Sigmoid colon (tissue), 4 donors: Measurements from ENCODE around the gene RASSF4.

Experiments
- EP300 ChIP-seq, 4 donors: sonication (generic); formaldehyde crosslinking; IDR thresholded peaks; one replicate each; pipeline ENCODE4 v1.6.1; 2017; ENCODE audit warnings: antibody characterized with exemption in 4 of 4
- POLR2A ChIP-seq, 2 donors: fragments of 450-650 bp; IDR thresholded peaks; one replicate each; pipeline ENCODE4 v1.6.1; 2016; ENCODE audit warnings: antibody characterized with exemption in 2 of 2, mild to moderate bottlenecking in 2 of 2, moderate library complexity in 2 of 2
- TF ChIP-seq, protein P1 (sequence below), 4 experiments: fragments of 450-650 bp in 3 of 4; fragments of 200-600 bp in 1 of 4; IDR thresholded peaks; one replicate each; pipeline ENCODE4 v1.5.1; 2016 to 2019; ENCODE audit warnings: antibody characterized with exemption in 4 of 4, mild to moderate bottlenecking in 3 of 4, moderate library complexity in 2 of 4

GRCh38 chr10:44938956-44939355 is 20.6 kb upstream of the RASSF4 start:
- TF ChIP-seq, protein P1, sequence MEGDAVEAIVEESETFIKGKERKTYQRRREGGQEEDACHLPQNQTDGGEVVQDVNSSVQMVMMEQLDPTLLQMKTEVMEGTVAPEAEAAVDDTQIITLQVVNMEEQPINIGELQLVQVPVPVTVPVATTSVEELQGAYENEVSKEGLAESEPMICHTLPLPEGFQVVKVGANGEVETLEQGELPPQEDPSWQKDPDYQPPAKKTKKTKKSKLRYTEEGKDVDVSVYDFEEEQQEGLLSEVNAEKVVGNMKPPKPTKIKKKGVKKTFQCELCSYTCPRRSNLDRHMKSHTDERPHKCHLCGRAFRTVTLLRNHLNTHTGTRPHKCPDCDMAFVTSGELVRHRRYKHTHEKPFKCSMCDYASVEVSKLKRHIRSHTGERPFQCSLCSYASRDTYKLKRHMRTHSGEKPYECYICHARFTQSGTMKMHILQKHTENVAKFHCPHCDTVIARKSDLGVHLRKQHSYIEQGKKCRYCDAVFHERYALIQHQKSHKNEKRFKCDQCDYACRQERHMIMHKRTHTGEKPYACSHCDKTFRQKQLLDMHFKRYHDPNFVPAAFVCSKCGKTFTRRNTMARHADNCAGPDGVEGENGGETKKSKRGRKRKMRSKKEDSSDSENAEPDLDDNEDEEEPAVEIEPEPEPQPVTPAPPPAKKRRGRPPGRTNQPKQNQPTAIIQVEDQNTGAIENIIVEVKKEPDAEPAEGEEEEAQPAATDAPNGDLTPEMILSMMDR (IDR thresholded peaks at IDR 0.05) = no peak
- TF ChIP-seq EP300 (IDR thresholded peaks at IDR 0.05) (no peak), POLR2A (IDR thresholded peaks at IDR 0.05) (no peak)
